PC-3 (cell line): ENCODE results near the gene DMAC2L.

Source experiments
- EZH2 ChIP-seq: fragments of 300-600 bp; sonication (generic); IDR thresholded peaks from one replicate; pipeline ENCODE4 v1.6.1; 2017; ENCODE audit warnings: antibody characterized with exemption, mild to moderate bottlenecking, low read length; ENCODE audit not compliant: unreplicated experiment
- TF ChIP-seq, protein P1 (sequence below): fragments of 300-600 bp; sonication (generic); conservative IDR thresholded peaks from 2 replicates; pipeline ENCODE4 v1.5.1; 2017; ENCODE audit warnings: antibody characterized with exemption, low read depth, mild to moderate bottlenecking, low read length

DNA sequence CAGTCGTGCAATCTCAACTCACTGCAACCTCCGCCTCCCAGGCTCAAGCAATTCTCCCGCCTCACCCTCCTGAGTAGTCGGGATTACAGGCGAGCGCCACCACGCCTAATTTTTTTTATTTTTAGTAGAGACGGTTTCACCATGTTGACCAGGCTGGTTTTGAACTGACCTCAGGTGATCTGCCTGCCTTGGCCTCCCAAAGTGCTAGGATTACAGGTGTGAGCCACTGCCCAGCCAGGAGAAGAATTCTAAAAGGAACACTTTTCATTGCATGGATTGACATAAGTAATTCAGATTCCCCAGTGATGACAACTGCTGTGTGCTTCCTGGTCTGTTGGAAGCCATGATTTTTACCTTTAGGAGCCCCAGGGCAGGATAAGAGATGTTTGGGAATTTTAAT is 22.1 kb downstream of the DMAC2L start:
- TF ChIP-seq EZH2, result no peak
- TF ChIP-seq, protein P1, sequence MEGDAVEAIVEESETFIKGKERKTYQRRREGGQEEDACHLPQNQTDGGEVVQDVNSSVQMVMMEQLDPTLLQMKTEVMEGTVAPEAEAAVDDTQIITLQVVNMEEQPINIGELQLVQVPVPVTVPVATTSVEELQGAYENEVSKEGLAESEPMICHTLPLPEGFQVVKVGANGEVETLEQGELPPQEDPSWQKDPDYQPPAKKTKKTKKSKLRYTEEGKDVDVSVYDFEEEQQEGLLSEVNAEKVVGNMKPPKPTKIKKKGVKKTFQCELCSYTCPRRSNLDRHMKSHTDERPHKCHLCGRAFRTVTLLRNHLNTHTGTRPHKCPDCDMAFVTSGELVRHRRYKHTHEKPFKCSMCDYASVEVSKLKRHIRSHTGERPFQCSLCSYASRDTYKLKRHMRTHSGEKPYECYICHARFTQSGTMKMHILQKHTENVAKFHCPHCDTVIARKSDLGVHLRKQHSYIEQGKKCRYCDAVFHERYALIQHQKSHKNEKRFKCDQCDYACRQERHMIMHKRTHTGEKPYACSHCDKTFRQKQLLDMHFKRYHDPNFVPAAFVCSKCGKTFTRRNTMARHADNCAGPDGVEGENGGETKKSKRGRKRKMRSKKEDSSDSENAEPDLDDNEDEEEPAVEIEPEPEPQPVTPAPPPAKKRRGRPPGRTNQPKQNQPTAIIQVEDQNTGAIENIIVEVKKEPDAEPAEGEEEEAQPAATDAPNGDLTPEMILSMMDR, result no peak
